ENCODE data around the gene SDC1.

Gene SDC1

GRCh38 chr2:20190170-20190569, 34.8 kb downstream of the SDC1 start:
- TF ChIP-seq, protein P1, sequence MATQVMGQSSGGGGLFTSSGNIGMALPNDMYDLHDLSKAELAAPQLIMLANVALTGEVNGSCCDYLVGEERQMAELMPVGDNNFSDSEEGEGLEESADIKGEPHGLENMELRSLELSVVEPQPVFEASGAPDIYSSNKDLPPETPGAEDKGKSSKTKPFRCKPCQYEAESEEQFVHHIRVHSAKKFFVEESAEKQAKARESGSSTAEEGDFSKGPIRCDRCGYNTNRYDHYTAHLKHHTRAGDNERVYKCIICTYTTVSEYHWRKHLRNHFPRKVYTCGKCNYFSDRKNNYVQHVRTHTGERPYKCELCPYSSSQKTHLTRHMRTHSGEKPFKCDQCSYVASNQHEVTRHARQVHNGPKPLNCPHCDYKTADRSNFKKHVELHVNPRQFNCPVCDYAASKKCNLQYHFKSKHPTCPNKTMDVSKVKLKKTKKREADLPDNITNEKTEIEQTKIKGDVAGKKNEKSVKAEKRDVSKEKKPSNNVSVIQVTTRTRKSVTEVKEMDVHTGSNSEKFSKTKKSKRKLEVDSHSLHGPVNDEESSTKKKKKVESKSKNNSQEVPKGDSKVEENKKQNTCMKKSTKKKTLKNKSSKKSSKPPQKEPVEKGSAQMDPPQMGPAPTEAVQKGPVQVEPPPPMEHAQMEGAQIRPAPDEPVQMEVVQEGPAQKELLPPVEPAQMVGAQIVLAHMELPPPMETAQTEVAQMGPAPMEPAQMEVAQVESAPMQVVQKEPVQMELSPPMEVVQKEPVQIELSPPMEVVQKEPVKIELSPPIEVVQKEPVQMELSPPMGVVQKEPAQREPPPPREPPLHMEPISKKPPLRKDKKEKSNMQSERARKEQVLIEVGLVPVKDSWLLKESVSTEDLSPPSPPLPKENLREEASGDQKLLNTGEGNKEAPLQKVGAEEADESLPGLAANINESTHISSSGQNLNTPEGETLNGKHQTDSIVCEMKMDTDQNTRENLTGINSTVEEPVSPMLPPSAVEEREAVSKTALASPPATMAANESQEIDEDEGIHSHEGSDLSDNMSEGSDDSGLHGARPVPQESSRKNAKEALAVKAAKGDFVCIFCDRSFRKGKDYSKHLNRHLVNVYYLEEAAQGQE (IDR thresholded peaks at IDR 0.05; ENCODE audit: low read depth) = no peak
- TF ChIP-seq EGR1 (IDR thresholded peaks at IDR 0.05) (no peak), TCF12 (IDR thresholded peaks at IDR 0.05; ENCODE audit: low read depth) (no peak), YY1 (IDR thresholded peaks at IDR 0.05; ENCODE audit: low read depth) (no peak), EP300 (IDR thresholded peaks at IDR 0.05; ENCODE audit: borderline replicate concordance) (no peak)

DNA sequence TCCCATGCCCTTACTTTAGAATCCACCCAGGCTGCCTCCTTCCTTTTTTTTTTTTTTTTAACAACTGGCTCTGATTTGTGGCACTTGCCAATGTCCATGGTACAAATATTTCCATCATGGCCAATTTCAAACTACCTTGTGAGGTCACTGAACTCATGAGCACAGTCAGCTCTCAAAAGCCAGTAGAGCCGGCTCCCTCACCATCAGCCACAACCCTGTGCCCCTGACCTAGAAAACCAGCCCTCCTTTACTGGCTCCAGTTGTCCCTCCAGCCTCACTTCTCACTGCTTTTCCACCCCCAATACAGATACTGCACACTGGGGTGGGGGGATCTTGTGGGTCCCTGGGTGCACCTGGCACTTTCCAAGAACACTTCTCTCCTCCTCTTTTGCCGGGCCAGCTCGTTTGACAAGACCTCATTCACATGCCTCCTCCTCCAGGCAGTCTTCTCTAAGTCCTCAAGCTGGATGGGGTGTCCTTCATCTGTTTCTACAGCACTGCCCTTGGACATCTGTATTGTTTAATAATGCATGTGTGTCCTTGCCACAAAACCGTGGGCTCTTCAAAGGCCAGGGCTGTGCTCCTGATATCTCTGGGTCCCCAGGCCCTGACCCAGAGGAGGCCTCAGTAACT, 35.5 kb downstream of the SDC1 start:
- TF ChIP-seq NFIC (IDR thresholded peaks at IDR 0.05) (no peak), RAD21 (IDR thresholded peaks at IDR 0.05; ENCODE audit: low read depth) (no peak), CEBPB (IDR thresholded peaks at IDR 0.05) (no peak), YY1 (IDR thresholded peaks at IDR 0.05; ENCODE audit: low read depth) (no peak), TEAD4 (IDR thresholded peaks at IDR 0.05) (no peak), TAF1 (IDR thresholded peaks at IDR 0.05; ENCODE audit: low read depth) (no peak), FOXM1 (IDR thresholded peaks at IDR 0.05; ENCODE audit: borderline replicate concordance, low read depth) (no peak), CREB1 (IDR thresholded peaks at IDR 0.05; ENCODE audit: low read depth) (no peak), EP300 (IDR thresholded peaks at IDR 0.05; ENCODE audit: borderline replicate concordance) (no peak), MAX (IDR thresholded peaks at IDR 0.05) (no peak), ZBTB7A (IDR thresholded peaks at IDR 0.05; ENCODE audit: low read depth) (no peak), TCF12 (IDR thresholded peaks at IDR 0.05; ENCODE audit: low read depth) (no peak), EGR1 (IDR thresholded peaks at IDR 0.05) (no peak)
- TF ChIP-seq, protein P1 (IDR thresholded peaks at IDR 0.05; ENCODE audit: low read depth) = no peak
- TF ChIP-seq, protein P2, sequence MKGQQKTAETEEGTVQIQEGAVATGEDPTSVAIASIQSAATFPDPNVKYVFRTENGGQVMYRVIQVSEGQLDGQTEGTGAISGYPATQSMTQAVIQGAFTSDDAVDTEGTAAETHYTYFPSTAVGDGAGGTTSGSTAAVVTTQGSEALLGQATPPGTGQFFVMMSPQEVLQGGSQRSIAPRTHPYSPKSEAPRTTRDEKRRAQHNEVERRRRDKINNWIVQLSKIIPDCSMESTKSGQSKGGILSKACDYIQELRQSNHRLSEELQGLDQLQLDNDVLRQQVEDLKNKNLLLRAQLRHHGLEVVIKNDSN (IDR thresholded peaks at IDR 0.05) = no peak

DNA sequence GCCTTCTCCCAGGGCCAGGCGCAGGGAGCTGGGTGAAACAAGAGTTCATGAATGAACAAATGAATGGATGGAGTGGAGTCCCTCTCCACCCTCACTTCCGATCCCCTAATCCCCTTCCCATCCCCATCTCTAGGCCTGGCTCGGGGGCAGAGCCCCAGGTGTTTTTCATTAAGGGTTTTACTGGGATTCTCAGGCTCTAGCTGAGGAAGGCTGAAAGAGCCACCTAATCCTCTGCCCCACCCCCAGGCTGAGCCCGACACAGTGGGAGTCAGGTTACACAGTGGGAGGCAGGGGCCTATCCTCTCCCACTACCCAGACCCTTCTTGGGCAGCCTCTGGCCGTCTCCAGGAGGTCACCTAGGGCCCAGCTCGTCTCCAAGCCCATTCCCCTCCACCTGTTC, 36.1 kb downstream of the SDC1 start:
- TF ChIP-seq FOXM1 (IDR thresholded peaks at IDR 0.05; ENCODE audit: borderline replicate concordance, low read depth) (no peak), TCF12 (IDR thresholded peaks at IDR 0.05; ENCODE audit: low read depth) (no peak), ZBTB7A (IDR thresholded peaks at IDR 0.05; ENCODE audit: low read depth) (0 out of 2 replicates have a peak, but pooled peaks have one; percentile 40)

DNA sequence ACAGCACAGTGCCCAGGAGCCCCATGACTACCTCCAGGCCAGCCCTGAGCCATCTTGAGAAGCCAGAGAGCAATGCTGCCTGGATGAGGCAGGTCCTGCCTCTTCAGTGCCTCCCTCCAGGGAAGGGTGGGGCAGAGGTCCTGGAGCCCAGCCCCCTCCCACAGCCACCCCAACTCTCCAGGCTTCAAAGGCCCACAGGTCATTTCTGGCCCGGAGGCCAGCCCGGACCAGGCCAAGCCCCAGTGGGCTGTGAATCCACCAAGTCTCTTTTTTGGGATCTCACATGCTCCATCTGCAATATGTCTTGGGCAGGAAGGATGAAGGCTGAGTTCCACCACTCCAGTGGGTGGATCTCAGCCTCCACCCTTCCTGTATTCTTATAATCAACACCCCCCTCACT, 36.7 kb downstream of the SDC1 start:
- TF ChIP-seq CREB1 (IDR thresholded peaks at IDR 0.05; ENCODE audit: low read depth) (no peak), MAX (IDR thresholded peaks at IDR 0.05) (no peak), EGR1 (IDR thresholded peaks at IDR 0.05) (no peak), FOXM1 (IDR thresholded peaks at IDR 0.05; ENCODE audit: borderline replicate concordance, low read depth) (no peak), ZBTB7A (IDR thresholded peaks at IDR 0.05; ENCODE audit: low read depth) (no peak), TAF1 (IDR thresholded peaks at IDR 0.05; ENCODE audit: low read depth) (no peak), EP300 (IDR thresholded peaks at IDR 0.05; ENCODE audit: borderline replicate concordance) (no peak), CEBPB (IDR thresholded peaks at IDR 0.05) (no peak)

GRCh38 chr2:20187331-20187730, 37.6 kb downstream of the SDC1 start:
- TF ChIP-seq TAF1 (IDR thresholded peaks at IDR 0.05; ENCODE audit: low read depth) (no peak), RAD21 (IDR thresholded peaks at IDR 0.05; ENCODE audit: low read depth) (no peak), ZBTB7A (IDR thresholded peaks at IDR 0.05; ENCODE audit: low read depth) (no peak), CEBPB (IDR thresholded peaks at IDR 0.05) (no peak), EP300 (IDR thresholded peaks at IDR 0.05; ENCODE audit: borderline replicate concordance) (no peak), NFIC (IDR thresholded peaks at IDR 0.05) (no peak), CREB1 (IDR thresholded peaks at IDR 0.05; ENCODE audit: low read depth) (no peak), TCF12 (IDR thresholded peaks at IDR 0.05; ENCODE audit: low read depth) (no peak), FOXM1 (IDR thresholded peaks at IDR 0.05; ENCODE audit: borderline replicate concordance, low read depth) (no peak), MAX (IDR thresholded peaks at IDR 0.05) (no peak), TEAD4 (IDR thresholded peaks at IDR 0.05) (no peak), YY1 (IDR thresholded peaks at IDR 0.05; ENCODE audit: low read depth) (no peak), EGR1 (IDR thresholded peaks at IDR 0.05) (no peak)
- TF ChIP-seq, protein P1 (IDR thresholded peaks at IDR 0.05; ENCODE audit: low read depth) = no peak
- TF ChIP-seq, protein P2 (IDR thresholded peaks at IDR 0.05) = no peak
